ENCODE results near the gene LIMA1.
A peak's percentile ranks its signal among the peaks of the same experiment; 100 is the strongest.
"Not testable (repeated sequence)": the region's sequence is repeated elsewhere in the genome, so short reads cannot be mapped to it uniquely, and the experiment has no call there.

LIMA1 gene

DNA sequence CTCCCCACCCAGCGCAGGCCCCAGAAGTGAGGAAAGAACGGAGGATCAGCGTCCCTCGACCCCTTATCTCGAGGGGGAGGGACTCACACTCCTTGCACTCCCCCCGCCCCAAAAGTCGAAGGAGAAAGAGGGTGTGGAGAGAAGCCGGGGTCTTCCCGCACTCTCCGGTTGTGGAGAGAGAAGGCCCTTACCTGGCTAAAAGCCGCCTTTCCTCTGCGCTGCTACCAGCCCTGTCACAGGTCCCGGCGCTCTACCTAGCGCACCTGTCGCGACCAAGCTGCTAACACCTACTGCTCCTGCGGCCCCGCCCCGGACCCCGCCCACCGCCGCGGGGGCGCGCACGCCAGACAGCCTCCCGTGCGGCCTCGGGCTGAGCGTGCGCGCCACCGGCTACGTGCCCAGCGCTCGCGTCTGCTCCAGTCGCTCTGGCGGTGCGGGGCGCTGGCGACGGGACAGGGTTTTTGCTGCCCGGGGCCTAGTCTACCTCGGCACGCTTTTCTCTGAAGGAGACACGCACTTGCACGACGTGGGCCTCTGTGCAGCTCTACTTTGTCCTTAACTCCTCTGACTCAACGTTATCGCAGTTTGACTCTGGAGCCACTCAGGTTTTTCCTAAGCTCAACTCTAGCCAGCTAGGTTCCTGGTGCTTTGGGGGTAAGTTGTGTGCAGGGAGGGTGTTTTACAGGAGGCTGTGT lies at the start of gene LIMA1:
Gene LIMA1 (minus strand): TSS at position 292 of the 695 bp plus-strand sequence. CDS start 34,769 bp downstream, outside the sequence.
- peak; percentile 75 to 89 (median 86) for DNase-seq (ENCODE audit: low read depth in 3 of 3, low spot score in 1 of 3)

DNA sequence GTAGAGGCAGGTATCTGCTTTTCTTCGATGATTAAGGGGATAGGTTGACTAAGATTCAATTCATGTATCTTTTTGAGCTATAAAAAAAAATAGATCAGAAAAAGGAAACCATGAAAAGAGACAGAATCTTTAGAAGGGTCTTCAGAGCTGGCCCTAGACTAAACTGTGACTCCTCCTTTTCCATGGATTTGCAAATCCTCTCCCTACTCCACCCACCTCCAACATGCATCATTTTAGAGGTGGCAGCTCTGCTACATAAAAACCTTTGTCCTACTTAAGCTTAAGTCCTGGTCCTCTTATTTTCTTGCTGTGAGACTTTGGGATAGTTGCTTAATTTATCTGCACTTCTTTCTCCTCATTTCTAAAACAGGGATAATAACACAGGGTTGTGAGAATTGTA lies 48.4 kb upstream of the LIMA1 start:
- DNase-seq (ENCODE audit: low read depth in 3 of 3, low spot score in 1 of 3): no peak

DNA sequence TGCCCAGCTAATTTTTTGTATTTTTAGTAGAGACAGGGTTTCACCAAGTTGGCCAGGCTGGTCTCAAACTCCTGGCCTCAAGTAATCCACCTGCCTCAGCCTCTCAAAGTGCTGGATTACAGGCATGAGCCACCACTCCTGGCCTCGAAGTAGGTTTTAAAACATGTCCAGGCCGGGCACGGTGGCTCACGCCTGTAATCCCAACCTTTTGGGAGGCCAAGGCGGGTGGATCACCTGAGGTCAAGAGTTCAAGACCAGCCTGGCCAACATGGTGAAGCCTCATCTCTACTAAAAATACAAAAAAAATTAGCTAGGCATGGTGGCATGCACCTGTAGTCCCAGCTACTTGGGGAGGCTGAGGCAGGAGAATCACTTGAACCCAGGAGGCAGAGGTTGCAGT lies 45.3 kb upstream of the LIMA1 start:
- DNase-seq (ENCODE audit: low read depth in 3 of 3, low spot score in 1 of 3): not testable (repeated sequence)

- DNase-seq (ENCODE audit: low read depth in 3 of 3, low spot score in 1 of 3): no peak
Measured at GRCh38 chr12:50326590-50327284, 43.4 kb upstream of the LIMA1 start.

DNA sequence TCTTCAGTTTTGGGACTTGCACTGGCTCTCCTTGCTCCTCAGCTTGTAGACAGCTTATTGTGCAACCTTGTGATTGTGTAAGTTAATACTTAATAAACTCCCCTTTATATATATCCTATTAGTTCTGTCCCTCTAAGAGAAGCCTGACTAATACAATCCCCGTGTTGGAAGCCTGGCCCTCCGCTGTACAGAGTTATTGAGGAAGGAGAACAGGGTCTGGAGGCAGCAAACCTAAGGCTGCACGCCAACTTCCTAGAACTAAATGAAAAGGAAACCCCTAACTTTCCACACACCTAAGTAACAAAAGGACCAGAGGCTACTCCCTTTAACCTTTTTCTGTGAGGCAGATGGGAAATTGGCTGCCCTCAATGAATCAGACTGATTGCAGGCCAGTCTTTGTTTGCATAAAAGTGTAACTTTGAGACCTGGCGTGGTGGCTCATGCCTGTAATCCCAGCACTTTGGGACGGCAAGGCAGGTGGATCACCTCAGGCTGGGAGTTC lies 42.6 kb upstream of the LIMA1 start:
- DNase-seq (ENCODE audit: low read depth in 3 of 3, low spot score in 1 of 3): no peak

DNA sequence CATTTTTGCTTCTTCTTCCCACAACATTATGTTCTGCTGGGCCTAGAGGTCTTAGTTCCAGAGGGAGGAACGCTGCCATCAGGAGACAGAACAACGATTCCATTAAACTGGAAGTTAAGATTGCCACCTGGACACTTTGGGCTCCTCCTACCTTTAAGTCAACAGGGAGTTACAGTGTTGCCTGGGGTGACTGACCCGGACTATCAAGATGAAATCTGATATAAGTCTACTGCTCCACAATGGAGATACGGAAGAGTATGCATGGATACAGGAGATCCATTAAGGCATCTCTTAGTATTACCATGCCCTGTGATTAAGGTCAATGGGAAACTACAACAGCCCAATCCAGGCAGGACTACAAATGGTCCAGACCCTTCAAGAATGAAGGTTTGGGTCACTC lies 41.5 kb upstream of the LIMA1 start:
- not testable (repeated sequence) for DNase-seq (ENCODE audit: low read depth in 3 of 3, low spot score in 1 of 3)

DNA sequence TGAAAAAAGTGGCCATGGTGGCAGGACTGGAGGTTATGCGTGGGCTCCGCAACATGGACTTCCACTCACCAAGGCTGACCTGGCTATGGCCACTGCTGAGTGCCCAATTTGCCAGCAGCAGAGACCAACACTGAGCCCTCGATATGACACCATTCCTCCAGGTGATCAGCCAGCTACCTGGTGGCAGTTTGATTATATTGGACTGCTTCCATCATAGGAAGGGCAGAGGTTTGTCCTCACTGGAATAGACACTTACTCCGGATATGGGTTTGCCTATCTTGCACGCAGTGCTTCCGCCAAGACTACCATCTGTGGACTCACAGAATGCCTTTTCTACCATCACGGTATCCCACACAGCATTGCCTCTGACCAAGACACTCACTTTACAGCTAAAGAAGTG lies 40.8 kb upstream of the LIMA1 start:
- not testable (repeated sequence) for DNase-seq (ENCODE audit: low read depth in 3 of 3, low spot score in 1 of 3)

- no peak for DNase-seq (ENCODE audit: low read depth in 3 of 3, low spot score in 1 of 3)
Measured at GRCh38 chr12:50322206-50322605, 38.9 kb upstream of the LIMA1 start.

DNA sequence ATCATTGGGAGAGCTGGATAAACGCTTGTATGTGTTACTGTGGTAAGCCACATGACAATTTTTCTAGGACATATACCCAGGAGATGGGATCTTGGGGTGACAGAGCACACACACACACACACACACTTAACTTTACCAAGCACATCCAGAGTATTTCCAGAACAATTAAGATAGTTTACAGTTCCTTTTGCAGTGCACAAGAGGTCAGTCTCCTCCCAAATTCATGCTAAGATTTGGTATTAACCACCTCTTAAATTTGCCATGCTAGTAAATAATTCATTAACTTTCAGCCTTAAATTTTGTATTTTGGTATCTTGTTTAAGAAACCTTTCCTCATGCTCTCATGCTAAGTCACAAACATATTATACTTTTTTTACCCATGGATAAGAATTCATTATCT lies 33.9 kb upstream of the LIMA1 start:
- DNase-seq (ENCODE audit: low read depth in 3 of 3, low spot score in 1 of 3): no peak

DNA sequence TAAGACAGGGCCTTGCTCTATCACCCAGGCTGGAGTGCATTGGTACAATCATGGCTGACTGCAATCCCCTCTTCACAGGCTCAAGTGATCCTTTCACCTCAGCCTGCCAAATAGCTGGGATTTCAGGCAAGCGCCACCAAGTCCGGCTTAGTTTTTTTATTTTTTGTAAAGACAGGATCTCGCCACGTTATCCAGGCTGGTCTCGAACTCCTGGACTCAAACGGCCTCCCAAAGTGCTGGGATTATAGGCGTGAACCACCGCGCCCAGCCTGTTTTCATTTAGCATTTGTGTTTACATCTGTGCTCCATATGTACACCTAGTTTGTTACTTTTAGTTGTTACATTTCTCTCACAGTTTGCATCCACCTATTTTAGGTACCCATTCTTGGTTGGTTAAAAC lies 32.5 kb upstream of the LIMA1 start:
- no peak for DNase-seq (ENCODE audit: low read depth in 3 of 3, low spot score in 1 of 3)

DNA sequence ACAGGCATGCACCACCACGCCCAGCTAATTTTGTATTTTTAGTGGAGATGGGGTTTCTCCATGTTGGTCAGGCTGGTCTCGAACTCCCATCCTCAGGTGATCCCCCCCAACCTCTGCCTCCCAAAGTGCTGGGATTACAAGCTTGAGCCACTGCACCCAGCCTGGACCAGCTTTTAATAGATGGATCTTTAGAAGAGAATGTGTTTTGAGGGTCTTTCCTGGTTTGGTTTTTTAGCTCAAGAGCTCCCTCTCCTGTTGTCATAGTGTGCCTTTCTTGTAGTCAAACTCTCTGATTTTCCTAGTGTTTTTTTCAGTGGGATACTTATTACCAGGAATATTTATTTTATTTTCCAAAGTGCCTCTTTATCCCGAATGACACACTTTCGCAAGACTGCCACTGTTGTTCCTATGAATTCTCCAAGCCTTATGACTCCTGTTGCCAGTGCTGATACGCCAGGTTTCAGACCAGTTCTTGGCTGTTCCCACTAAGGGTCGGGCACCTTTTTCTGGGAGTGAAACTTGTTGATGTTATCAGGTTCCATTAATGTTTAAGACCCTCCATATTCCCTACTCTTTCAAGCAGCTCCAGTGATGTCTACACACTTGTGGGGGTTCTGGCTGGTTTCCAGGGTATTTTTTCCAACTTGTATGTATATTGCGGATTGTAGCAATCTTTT lies 31.5 kb upstream of the LIMA1 start:
- DNase-seq (ENCODE audit: low read depth in 3 of 3, low spot score in 1 of 3): no peak

GRCh38 chr12:50313971-50314370 lies 30.7 kb upstream of the LIMA1 start:
- not testable (repeated sequence) for DNase-seq (ENCODE audit: low read depth in 3 of 3, low spot score in 1 of 3)

DNA sequence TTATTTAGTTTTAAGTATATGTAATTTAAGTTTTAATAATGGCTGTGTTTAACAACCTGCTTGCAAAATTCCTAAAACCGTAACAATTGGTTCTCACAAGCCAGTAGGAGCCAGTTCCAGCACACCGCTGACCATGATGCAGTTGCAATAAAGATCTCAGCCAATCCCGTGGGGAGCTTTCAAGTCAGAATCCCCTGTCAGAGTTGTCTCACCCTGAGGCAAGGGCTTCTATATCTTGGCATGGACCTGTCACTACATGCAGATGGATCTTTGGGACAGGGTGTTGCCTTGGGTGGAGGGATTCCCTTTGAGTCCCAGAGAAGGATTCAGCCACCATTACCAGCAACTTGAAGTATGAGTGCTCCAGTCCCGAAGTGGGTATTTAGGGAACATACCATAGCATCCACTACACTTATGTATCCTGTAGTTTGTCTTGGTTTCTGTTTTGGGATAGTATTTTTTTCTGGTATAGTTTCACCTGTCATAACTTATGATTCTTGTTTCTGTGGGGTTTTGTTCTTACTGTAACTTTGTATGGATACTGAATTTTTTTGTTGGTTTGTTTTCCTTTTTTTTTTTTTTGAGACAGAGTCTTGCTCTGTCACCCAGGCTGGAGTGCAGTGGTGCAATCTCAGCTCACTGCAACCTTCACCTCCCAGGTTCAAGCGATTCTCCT lies 30.1 kb upstream of the LIMA1 start:
- DNase-seq (ENCODE audit: low read depth in 3 of 3, low spot score in 1 of 3): no peak

DNA sequence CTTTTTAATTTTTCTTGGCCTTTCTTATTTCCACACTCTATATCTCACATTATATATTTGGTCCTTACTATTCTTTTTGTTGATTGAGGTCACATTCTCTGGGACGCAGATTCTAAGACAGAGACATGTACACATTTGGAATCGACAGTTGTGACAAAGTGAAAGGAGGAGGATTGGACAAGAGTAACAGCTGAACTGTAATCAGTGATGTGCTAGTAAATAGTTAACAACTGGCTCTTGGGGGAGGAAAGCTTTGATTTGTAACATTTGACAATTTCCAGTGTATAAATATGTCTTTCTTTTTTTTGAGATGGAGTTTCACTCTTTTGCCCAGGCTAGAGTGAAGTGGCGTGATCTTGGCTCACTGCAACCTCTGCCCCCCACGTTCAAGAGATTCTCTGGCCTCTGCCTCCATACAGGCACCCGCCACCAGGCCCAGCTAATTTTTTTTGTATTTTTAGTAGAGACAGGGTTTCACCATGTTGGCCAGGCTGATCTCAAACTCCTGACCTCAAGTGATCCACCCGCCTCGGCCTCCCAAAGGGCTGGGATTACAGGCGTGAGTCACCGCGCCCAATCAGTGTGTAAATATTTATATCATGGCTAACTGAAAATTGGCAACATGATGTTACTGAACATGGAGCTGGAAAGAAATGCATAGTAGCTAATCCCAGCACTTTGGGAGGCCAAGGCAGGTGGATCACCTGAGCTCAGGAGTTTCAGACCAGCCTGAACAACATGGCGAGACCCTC lies 28.7 kb upstream of the LIMA1 start:
- not testable (repeated sequence) for DNase-seq (ENCODE audit: low read depth in 3 of 3, low spot score in 1 of 3)

- no peak for DNase-seq (ENCODE audit: low read depth in 3 of 3, low spot score in 1 of 3)
Measured at GRCh38 chr12:50309950-50310349, 26.6 kb upstream of the LIMA1 start.

GRCh38 chr12:50302686-50303085 lies 19.4 kb upstream of the LIMA1 start:
- DNase-seq (ENCODE audit: low read depth in 3 of 3, low spot score in 1 of 3): no peak

DNA sequence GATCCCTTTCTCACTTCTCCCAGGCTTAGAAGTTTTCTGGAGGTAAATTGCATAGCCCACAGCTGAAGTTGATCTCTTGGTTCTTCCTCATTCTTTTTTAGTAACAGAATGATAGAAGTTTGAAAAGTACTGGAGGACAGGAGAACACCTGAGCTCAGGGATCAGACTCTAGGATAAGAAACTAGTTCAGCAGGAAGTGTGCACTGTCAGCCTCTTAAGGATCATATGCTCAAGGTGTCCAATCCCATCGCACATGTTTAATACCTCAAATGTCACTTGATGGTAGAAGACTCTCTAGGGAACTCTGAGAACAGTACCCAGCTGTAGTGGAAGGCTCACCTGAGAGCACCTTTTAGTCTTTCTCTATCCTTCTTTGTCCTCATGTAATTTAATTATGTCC lies 14.7 kb upstream of the LIMA1 start:
- no peak for DNase-seq (ENCODE audit: low read depth in 3 of 3, low spot score in 1 of 3)

- DNase-seq (ENCODE audit: low read depth in 3 of 3, low spot score in 1 of 3): no peak
Measured at GRCh38 chr12:50297027-50297426, 13.7 kb upstream of the LIMA1 start.

GRCh38 chr12:50296554-50296953 lies 13.2 kb upstream of the LIMA1 start:
- DNase-seq (ENCODE audit: low read depth in 3 of 3, low spot score in 1 of 3): no peak

- DNase-seq (ENCODE audit: low read depth in 3 of 3, low spot score in 1 of 3): no peak
Measured at GRCh38 chr12:50291377-50291776, 8.1 kb upstream of the LIMA1 start.

GRCh38 chr12:50290692-50291091 lies 7.4 kb upstream of the LIMA1 start:
- DNase-seq (ENCODE audit: low read depth in 3 of 3, low spot score in 1 of 3): not testable (repeated sequence)
